OCI-LY7 (cell line): ENCODE results near the gene CCDC32.

ENCODE experiments used
- EZH2phosphoT487 ChIP-seq: fragments of 200-600 bp; sonication (generic); IDR thresholded peaks from 2 replicates; pipeline ENCODE4 v1.6.1; 2018; ENCODE audit warnings: low read depth, borderline replicate concordance, mild to moderate bottlenecking, mixed run types, antibody characterized with exemption, low read length, moderate library complexity, mixed read lengths
- TF ChIP-seq, protein P1 (sequence below): fragments of 200-600 bp; sonication (generic); conservative IDR thresholded peaks from 2 replicates; pipeline ENCODE4 v1.5.1; 2014; ENCODE audit warnings: mild to moderate bottlenecking, antibody characterized with exemption, low read length, moderate library complexity, mixed read lengths

DNA sequence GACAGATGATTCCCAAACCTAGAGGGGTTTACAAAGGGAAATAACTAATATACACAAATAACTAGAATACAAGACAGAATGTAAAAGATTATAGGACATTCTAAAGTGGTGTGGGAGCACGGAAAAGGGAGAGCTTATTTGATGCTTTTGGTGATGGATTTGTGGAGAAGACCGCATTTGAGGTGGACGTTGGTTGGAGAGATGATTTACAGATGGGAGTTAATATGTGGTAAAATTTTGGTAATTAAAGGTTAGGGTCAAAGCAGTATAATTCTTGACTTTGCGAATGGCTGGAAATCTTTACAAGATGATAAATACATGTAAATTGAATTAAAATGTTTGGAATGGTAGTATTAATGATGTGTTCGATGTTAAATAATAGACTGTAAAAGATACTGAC, 30.4 kb upstream of the CCDC32 start:
- TF ChIP-seq, protein P1, sequence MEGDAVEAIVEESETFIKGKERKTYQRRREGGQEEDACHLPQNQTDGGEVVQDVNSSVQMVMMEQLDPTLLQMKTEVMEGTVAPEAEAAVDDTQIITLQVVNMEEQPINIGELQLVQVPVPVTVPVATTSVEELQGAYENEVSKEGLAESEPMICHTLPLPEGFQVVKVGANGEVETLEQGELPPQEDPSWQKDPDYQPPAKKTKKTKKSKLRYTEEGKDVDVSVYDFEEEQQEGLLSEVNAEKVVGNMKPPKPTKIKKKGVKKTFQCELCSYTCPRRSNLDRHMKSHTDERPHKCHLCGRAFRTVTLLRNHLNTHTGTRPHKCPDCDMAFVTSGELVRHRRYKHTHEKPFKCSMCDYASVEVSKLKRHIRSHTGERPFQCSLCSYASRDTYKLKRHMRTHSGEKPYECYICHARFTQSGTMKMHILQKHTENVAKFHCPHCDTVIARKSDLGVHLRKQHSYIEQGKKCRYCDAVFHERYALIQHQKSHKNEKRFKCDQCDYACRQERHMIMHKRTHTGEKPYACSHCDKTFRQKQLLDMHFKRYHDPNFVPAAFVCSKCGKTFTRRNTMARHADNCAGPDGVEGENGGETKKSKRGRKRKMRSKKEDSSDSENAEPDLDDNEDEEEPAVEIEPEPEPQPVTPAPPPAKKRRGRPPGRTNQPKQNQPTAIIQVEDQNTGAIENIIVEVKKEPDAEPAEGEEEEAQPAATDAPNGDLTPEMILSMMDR, result no peak
- TF ChIP-seq EZH2phosphoT487, result no peak
